HG03469 (cell line): Measurements from ENCODE around the gene ITGBL1.

Experiments
- ATAC-seq: cut with Tn5 transposase; IDR thresholded peaks from one replicate; pipeline ENCODE4 v1.9.1; 2021; ENCODE audit warnings: mild to moderate bottlenecking, moderate library complexity, moderate number of reproducible peaks; ENCODE audit not compliant: unreplicated experiment

Gene ITGBL1, protein sequence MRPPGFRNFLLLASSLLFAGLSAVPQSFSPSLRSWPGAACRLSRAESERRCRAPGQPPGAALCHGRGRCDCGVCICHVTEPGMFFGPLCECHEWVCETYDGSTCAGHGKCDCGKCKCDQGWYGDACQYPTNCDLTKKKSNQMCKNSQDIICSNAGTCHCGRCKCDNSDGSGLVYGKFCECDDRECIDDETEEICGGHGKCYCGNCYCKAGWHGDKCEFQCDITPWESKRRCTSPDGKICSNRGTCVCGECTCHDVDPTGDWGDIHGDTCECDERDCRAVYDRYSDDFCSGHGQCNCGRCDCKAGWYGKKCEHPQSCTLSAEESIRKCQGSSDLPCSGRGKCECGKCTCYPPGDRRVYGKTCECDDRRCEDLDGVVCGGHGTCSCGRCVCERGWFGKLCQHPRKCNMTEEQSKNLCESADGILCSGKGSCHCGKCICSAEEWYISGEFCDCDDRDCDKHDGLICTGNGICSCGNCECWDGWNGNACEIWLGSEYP

DNA sequence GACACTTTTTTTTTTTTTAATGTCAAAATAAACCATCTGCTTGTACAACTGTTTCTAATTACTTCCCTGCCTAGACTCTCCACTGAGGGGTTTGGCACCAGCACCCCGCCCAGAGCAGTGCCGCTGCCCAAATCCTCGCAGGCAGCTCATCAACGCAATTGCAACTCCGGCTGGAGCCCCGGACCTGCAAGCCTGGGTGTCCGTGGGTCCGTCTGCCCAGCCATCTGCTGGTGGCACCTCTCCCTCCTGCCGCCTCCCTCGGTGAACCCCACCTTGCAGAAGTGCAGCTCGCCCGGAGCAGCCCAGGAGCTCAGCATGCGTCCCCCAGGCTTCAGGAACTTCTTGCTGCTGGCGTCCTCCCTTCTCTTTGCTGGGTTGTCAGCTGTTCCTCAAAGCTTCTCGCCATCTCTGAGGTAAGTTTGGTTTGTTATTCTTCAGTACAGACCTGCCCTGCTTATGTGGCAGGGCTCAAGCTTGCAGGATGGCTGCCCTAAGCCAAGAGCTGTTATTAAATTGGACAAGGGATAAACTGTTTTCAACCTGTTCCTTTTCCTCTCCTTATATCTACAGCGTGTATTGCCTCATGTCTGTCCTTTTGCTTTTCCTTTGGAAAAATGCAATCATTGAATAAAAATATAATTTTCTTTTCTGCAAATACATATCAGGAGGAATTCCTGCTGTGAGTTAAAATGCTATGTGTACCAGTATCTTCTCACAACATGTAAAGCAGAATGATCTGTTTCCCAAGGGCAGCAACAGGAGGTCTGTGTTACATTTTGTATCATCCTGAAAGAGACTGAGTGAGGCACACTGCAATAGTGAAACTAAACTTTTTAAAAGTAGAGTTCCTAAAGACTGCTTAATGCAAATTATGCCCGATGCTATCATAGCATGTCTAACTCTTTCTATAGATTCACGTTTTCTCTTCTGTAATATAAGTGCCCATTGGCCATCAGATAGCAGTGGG lies at the start of gene ITGBL1:
ITGBL1 (plus strand) TSS at position 157 of the 967 bp plus-strand sequence; CDS start at position 316, 159 bp downstream.
- peak; percentile 87 for ATAC-seq

DNA sequence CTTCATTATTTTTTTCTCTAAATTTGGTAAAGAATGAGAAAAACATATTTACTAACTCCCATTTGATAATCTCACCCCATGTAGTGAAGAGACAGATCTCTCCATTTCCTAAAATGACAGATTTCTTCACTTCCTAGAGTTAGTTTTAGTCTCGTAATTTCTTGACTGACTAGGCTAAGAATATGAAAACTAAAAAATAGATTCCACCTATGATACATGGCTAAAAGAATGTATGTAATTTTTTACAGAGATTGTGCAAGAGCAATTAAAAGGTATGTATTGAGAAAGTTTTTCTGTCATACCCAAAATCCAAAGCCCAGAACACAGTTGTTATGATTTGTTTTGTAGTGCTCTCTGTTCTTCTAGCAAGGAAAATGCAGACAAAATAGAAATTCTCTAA lies 45.7 kb upstream of the ITGBL1 start:
- no peak for ATAC-seq

DNA sequence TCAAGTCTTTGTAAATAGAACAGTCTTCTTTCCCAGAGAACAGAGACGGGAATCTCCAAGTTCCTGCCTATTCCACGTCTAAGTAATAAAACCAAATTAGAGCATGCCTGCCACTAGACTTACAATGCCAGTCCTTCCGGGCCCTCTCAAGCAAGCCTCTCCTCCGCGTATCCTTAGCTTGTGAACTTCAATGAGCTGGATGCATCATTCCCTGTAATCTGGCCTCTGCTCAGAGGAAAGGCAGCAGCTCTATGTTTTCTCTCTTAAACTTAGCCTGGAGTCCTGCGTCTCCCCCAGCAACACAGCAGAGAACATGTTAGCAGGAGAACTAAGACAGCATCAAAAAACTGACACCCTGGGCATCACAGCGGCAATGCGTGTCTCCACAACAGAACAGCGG lies 44.3 kb upstream of the ITGBL1 start:
- ATAC-seq: no peak

DNA sequence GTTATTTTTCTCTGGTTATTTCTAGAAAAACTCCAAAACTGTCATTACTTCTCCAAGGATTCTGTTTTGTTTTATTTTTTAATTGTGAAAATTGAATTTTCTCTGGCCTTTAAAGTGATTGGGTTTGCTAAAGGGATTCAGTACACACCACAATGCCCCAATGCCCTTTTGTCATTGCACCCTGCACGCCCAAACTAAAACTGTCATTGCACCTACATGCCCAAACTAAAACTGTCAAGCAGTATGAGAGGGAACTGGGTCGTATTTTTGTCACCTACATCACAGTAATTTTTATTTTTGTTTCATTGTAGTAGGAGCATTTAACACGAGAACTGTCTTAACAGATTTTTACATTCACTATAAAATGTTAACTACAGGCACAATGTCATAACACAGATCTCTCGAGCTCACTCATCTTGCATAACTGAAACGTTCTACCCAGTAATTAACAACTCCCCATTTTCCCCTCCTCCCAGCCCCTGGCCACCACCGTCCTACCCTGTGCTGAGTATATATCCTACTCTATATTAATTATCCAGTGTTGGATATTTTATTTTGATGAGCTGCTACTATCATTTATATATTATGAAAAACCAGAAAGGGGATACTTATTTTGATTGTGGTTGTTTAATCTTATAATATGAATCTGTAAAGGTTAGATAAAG lies 43.4 kb upstream of the ITGBL1 start:
- ATAC-seq: no peak

DNA sequence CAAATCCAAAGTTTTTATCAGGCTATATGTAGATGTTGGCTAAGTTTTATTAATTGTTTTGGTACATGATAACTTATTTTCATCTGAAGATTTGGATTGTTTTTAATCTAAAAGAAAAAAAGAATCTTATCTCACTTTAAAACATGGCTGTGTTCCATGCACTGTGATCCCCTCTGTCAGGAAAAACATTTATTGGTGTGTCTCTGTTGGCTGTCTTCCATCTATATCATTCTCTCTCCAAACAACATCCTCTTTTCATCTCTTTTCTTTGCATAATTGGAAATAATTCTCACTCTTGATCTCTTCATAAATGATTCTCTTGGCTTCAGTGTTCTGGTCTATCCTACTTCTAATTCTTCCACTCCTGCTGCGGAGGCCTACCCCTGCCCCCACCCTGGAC lies 40.4 kb upstream of the ITGBL1 start:
- ATAC-seq: no peak

DNA sequence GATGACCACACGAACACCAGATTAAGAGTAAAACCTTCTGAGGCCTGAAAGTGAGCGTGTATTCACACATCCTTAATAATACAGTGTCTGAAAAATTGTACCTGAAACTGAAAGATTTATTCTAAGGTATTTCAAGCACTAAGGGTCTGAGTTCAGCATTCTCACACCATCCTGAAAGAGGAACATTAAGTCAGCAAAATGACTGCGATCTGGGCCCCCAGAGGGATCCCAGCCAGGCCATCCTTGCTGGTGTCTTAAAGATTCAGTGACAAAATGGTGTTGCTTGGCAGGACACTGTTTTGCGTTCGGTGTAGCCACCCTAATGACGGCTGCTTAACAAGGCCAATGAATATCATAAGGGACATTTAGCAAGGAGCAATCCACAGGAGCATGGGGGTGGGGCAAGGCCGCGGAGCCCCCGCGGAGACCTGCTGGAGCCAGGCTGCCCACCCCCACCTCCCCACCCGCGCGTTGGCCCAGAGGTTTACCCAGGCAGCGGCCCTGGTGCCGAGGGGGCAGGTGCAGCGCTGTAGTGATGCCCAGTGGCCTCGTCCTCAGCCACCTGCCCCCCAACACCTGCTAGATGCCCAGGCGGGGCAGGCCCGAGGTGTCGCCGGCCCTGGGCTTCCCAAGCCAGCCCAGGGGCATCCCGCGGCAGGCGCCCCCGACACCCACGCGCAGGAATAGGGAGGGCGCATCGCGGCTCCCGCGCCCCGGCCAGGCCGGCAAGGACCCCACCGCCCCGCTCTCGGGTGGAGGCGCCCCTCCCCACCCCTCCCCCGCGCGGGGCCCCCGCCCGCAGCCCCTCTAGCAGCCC lies 36.9 kb upstream of the ITGBL1 start:
- ATAC-seq: no peak

DNA sequence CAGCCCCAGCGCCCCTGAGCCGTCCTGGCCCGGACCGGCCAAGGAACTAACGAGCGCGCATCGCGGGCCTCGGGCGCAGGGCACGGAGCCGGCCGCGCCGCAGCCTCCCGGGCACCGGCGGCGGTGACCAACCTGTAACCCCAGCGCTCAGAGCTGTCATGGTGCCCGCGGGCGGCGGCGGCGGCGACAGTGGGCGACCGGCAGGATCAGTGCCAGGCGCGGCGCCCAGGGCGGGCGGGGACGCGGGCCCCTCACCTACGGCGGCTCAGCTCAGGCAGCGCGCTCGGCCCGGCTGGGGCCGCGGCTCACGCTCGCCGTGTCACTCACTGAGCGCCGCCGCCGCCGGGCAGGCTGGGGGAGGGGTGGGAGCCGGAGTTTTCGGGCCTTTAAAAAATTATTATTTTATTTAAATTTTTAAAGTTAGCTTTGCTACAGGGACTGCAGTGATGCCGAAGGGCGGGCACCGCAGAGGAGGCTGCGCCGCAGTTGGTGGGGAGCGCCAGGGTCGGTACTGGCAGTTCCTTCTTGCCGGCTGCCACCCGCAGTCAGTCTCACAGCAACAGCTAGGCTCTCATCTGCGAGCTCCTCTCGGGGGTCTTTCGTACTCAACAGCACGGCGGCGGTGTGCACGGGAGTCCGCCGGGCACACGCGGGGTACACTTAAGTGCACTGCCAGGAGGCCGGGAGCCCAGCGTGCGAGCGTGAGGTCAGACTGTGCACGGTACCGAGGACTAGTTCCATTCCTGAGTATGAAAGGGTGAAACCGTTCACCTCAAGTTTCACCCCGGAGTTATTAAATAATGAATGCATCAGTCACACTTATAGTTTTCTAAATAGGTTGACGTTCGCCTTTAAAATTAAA lies 36.1 kb upstream of the ITGBL1 start, which contains the start of gene NALCN:
NALCN (minus strand) TSS at position 328 of the 862 bp plus-strand sequence. CDS start 17,382 bp downstream, outside the sequence.
- ATAC-seq: no peak

DNA sequence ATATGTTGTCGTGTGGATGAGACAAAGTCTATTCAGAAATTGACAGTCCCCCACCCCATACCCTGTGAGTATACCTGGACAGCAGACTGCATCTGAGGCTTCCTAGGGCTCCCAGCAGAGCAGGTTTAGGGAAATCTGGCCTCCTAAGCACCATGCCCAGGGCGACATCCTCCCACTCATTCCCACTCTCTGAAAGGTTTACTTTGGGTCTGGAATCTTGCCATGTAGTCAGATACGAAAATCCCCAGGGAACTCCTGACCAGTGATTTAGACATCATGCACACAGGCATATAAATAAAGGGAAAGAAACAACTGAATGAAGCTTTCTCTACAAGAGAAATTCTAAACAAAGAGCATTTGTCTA lies 35.5 kb upstream of the ITGBL1 start:
- no peak for ATAC-seq

DNA sequence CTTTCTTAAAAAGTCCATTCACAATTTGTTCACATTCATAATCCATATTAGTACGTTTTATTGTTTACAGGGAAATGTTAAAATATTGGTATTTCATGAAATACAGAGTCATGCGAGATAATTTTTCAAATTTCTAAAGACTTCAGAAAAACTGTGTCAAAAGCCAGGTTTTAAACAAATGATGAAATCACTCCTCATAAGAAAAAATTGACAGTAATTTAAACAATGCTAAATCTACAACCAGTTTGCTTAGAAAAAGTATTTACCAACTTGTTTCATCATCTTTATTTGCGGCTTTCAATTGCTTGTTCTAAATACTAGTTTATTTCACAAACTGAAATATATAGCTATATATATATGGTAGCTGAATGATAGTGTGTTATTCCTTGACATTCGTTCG lies 35.0 kb upstream of the ITGBL1 start:
- ATAC-seq: no peak

DNA sequence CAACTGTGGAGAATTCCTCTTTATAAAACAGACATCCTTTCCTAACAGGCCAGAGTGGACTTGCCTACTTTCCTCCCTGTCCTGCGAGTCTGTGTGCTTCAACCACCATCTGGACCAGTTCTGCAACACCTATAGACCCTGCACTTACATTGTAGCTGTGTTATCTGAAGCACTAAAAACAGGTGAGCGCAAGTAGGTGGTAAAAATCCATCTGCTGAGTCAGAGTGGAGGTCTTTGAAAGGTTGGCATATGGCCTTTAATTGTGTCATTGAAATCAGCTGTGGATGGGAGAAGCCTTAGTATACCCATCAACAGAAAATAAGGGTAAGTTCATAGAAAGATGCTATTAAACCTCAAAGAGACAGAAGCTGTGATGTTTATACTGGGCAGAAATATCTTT lies 28.6 kb upstream of the ITGBL1 start:
- no peak for ATAC-seq

DNA sequence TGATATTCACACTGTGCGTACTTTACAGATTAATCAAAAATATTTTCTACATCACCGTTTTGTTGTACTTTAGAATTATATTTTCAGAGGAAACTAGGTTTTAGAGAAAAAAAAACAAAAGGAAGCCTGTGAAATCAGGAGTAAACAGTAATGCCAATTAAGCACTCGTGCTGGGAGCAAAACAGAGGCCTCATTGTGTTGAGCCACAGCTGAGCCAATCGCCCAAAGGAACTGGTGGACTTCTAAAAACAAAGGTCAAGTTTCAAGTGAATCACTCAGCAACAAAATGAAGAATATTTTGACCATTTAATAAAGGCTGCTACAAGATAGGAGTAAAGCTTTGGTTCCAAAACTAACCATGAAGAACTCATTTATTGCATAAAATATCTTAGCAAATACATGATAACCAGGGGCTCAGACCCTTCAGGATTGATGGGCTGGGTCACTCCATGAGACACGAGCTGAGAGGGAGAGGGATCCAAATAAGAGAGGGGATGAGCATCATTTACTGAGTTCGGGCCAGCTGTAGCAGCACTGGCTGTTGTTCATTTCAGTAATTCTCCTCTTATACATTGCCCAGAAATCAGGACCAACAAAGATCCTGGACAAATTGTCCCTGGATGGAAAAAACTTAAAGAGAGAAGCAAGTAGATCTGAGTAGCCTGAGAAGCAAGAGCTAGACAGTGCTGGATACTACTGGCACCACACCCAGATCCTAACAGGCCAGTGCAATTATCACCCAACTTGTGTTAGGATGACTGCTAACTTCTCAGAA lies 27.9 kb upstream of the ITGBL1 start:
- ATAC-seq: no peak

DNA sequence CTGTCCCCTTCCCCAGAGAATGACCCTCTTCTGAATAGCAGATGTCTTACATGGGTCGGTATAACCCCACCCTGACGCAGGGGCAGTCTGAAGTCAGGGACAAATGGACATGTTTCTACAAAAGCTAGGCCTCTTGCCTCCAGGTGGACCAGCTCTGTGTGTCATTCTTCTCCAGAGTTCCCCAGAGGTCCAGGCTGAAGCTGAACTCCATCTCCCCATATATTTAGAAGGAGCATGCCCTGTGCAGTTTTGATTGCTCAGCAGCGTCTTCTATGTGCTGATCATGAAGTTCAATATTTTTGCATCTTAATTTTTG lies 27.4 kb upstream of the ITGBL1 start:
- ATAC-seq: no peak

DNA sequence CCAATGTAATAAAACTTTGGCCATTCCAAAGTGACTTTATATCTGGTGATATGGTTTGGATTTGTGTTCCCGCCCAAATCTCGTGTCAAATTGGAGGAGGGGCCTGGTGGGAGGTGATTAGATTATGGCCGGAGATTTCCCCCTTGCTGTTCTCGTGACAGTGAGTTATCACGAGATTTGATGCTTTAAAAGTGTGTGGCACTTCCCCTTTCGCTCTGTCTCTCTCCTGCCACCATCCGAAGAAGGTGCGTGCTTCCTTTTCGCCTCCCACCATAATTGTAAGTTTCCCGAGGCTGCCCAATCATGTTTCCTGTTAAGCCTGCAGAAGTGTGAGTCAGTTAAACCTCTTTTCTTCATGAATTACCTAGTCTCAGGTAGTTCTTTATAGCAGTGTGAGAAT lies 26.9 kb upstream of the ITGBL1 start:
- no peak for ATAC-seq

DNA sequence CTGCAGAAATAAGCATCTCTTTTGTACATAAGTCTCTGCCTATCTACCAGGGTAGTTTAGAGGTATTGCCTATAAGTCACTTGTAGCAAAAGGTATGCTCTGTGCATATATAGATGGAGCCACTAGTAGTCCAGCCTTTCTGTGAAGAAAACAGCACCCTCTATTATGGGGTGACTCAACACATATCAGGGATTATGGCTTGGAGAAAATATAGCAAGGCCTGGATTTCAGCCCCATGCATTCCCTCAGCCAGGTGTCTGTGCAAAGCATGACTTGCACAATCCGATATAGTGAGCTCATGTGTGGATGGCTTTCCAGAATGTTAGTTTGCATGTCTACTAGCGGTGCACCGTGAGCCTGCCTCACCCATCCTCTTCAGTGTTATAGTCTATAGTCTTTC lies 22.7 kb upstream of the ITGBL1 start:
- no peak for ATAC-seq

DNA sequence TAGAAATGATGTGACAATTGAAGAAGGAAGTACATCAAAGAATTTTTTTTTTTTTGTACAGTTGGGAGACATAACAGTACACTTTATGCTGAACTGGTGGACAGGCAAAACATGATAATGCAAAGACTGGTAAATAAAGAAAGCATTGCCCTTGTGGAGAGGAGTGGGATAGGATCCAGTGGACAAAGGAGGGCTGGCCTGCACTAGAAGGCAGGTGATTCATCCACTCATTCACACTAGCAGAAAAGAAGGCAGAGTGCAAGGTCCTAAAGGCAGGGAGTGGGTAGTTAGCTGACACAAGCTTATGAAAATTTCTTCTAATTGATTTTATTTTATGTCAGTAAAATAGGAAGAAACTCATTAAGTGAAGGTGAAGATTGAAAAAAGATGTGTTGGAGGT lies 18.6 kb upstream of the ITGBL1 start:
- ATAC-seq: no peak

DNA sequence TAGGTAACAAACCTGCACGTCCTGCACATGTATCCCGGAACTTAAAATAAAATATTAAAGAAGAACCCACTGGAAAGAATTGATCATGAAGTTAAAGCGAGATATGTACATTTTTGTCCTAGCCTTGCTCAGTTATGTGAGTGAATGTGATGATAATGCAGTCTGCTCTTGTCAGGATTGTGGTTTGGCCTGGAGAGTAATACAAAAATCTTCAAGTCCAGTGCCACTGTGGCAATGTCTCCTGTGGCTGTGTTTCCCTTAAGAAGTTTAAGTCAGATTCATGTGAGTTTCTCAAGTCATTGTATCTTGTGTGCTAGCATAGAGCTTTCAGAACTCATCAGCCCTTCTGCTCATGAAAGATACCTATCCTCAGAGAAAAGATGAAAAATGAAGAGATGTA lies 18.0 kb upstream of the ITGBL1 start:
- ATAC-seq: no peak

DNA sequence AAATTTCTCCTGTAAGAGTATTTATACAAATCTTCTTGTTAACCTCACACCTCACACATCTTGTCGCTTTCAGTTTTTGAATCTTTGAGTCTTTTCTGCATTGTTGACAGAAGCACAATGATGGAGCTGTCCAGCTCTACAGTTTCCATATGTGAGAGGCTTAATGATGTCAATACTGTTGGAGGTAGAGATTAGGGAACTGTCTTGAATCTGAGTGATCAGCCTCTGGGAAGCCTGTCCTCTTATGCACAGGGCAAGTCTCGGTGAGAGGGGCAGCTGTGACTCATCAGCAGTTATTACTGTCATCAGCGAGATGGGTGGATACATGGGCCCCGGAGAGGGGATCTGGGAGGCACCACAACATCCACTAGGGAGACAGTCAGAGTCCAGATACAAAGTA lies 4.6 kb upstream of the ITGBL1 start:
- no peak for ATAC-seq
